Stimulated activated CD8-positive, alpha-beta memory T cell treated with anti-CD3 and anti-CD28 coated beads, Interleukin-12 subunit alpha, Interleukin-12 subunit beta, amount 100 ng/mL, for 4 hours (primary cell): Measurements from ENCODE around the gene PSMC1.
"Not testable (repeated sequence)": the region's sequence is repeated elsewhere in the genome, so short reads cannot be mapped to it uniquely, and the experiment has no call there.

ENCODE experiments used
- DNase-seq: peaks from one replicate; pipeline ENCODE4 v3.0.0-alpha.2; 2020; ENCODE audit warnings: low read depth

Gene PSMC1

DNA sequence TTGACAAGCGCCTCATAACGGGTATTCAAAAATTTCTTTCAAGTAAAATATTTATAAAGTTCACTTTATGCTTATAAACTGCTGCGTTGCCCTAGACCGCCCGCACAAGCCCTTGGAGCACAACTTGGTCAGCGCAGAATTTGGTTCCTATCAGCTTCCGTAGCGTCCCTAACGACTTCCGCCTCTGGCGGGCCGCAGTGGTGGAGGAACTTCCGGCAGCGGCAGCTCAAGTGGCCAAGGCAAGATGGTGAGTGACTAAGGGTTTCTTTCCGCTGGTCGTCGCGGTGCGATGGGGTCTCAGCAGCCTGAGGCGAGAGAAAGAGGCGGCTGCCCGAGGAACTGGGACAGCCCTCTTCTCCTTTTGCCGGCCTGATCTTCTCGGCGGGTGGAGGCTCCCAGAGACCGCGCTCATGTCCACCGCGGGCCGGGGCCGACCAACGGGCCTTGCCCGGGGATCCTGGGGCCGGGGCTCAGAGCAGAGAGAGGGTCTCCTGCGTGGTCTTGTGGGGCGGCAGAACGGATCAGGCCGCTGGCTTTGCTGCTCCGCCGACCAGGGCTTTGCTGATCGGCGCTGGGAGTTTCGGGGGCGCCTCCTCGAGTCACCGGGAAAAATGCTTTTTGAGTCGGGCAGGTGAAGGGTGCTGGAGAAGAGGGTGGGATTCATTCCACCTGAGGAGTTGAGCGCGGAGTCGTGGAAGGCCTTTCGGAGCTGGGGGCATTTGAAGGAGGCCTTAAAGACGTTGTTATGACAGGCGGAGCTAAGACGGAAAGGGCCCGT lies at the start of gene PSMC1:
PSMC1 (plus strand) TSS at position 200 of the 778 bp plus-strand sequence; CDS start at position 245, 45 bp downstream.
- peak; percentile 82 for DNase-seq

DNA sequence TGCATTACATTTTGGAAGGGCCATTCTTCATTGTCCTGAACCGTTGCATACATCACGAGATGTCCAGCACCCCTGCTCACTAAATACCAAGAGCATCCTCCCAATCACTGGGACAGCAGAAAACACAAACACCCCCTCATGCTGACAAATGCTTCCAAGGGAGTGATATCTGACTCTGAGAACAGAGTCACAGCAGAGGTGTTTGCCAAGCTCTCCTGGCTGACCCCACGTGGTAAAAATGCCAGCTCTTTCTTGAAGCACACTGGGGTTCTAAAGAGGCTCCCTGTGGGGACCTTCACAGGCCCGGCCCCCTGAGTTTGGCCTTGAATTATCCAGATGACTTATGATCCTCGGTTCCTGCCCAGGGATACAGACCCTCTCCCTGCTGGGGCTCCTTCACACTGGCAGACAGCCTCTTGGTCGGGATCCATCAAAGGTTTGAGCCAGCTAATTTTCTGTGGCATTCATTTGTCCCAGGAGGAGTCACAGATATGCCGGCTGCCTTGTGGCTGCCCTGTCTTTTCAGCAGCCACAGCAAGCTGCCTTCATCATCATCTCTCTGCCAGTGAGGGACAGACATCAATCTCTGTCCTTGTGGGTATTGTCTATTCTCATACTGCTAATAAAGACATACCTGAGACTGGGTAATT lies 43.1 kb upstream of the PSMC1 start:
- DNase-seq: no peak

DNA sequence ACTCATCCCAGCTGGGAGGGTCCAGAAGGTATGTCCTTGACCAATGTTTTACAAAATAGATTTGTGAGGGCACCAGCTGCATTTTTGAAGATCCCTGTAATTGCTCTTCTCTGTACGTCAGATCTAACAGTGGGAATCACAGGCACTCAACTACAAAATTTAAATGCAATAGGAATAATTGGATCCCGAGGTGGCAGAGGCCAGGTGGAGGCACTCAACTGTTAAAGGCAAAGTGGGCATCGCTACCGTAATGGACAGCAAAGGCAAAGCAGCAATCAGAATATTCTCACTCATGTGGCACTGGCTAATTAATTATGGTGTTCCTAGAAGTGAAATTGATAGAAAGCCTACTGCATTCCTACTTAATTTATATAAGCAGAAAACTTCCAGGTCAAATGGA lies 27.9 kb upstream of the PSMC1 start:
- no peak for DNase-seq

DNA sequence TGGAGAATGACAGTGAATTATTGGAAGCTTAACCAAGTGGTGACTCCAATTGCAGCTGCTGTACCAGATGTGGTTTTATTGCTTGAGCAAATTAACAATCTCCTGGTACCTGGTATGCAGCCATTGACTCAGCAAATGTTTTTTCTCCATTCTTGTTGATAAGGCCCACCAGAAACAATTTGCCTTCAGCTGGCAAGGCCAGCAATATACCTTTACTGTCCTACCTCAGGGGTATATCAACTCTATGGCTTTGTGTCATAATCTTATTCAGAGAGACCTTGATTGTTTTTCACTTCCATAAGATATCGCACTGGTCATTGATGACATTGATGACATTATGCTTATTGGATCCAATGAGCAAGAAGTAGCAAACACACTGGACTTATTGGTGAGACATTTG lies 26.4 kb upstream of the PSMC1 start:
- DNase-seq: not testable (repeated sequence)

DNA sequence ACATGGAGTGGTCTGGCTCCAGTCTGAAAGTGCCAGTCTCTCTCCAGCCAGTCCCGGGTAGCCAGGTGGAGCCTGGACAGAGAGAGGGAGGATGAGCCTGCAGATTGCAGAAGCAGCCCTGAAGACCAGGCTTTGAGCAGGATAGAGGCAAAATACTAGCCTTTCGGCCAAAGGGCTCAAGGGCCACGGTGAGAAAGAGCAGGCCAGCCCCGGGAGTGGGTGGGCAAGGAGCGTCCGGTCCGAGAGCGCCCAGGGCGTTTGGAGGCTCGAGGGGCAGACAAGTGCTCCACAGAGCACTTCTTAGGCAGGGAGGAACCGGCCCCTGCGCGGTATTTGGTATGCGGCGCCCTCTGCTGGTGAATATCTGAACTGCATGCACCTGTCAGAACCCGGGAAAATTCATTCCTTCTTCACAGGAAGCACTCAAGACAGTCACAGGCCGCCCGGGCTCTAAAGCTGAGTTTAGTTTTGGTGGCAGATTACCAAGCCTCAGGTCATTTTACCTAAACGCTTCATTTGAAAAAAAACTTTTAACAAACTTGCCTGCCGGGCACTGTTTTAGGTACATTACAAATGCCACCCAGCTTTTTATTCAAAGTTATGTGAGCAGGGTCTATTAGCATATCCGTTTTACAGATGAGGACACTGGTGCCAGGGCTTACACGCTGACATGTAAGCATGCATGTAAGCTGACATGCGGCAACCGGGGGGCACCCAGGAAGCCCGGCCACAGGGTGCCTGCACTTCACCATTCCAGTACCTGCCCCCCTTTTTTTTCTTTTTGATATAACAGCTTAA lies 21.0 kb upstream of the PSMC1 start:
- peak; percentile 30 for DNase-seq

DNA sequence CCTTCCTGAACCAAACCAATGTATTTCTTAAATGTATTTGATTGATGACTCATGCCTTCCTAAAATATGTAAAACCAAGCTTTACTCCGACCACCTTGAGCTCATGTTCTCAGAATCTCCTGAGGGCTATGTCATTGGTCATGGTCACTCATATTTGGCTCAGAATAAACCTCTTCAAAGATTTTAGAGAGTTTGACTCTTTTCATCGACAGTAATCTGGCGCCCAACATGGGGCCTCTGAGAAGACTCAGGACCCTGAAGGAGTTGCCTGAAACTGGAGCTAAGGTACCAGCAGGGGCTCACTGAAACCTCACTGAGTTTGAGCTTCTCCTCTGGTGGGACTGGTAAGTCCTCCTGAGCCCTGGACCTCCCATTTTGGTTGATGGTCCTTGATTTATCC lies 17.2 kb upstream of the PSMC1 start:
- DNase-seq: no peak

DNA sequence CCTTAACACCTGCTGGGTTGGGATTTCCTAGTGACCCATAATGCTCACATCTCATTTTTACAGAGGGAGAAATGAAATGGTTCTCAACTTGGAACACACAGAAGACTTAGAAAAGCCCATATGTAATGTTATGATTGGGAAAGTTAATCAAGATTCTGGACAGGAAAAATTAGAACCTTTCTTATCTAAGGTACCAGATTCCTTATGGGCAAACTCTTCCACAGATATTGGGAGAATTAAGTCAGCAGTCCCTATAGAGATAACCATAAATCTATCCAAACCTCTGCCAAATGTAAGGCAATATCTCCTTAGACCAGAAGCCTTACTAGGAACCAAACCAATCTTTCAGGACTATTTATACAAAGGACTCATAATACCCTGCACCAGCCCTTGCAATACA lies 13.9 kb upstream of the PSMC1 start:
- no peak for DNase-seq

DNA sequence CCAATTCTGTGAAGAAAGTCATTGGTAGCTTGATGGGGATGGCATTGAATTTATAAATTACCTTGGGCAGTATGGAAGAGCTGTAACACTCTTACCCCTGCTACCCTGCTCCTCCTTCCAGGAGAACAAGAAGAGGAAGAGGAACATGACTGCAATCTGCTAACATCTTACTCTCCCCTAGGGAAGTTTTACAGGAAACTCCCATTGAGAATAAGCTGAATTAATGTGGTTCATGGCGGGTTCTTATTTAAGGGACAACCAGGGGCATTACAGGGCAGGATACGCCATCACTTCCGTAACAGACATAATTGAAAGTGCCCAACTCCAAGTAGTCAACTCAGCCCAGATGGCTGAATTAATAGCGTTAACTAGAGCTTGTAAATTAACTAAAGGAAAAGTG lies 9.4 kb upstream of the PSMC1 start:
- DNase-seq: no peak

DNA sequence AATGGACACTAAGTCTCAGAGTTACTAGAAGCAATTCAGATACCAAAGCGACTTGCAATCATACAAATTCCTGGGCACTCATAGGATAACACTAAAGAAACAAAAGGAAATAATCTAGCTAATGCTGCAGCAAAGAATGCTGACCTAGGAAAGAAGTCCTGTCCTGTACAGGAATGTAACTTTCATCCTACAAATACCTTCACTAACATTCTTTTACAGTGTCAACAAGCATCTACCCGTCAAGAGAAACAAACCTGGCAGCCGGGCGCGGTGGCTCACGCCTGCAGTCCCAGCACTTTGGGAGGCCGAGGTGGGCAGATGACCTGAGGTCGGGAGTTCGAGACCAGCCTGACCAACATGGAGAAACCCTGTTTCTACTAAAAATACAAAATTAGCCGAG lies 8.9 kb upstream of the PSMC1 start:
- not testable (repeated sequence) for DNase-seq

DNA sequence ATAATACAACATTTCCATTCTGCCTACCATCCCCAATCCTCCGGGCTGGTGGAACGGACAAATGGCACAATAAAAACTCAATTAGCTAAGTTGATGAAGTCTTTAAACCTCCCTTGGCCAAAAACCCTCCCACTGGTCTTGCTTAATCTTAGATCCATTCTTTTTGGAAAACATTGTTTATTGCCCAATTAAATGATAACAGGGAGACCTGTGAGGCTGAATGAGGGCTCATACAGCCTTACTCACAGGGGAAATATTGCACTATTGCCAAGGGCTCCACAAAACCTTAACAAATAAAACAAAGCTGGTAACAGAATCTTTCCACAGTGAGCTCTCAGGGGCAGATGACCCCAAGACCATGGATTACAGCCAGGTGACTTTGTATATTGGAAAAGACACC lies 7.8 kb upstream of the PSMC1 start:
- no peak for DNase-seq

DNA sequence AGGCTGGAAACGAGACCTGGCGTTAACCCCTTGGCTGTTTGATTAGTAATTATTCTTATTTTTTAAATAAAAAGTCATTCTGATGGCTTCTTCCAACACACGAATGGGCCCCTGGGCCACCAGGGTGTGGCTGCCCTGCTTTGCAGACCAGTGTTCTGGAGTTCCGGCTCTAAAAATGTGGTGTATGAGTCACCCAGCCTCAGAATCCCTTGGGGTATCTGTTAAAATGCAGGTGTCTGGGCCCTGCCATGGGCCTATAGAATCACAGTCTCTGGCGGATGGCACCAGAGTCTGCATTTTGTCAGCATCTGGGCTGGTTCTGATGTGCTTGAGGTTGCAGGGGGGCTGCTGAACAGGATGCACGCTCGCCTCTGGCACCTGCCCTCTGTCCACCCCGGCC lies 2.5 kb upstream of the PSMC1 start:
- DNase-seq: no peak

DNA sequence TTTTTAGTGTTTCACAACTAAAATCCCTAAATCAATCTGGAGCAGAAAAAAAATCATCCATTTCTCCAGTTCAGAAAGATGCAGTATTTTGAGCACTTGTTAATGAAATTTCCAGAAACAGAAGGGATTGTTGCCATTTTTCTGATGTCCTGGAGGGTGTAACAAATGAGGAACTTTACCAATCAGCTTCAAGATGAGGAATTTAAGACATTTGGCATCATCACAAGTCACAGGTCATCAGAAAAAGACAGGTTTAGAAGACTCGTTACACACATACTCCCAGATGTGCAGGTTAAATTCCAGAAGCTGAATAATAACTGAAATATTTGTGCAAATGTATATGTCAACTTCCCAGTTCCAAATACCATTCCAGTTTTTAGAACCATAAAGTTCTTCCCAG lies 482 bp upstream of the PSMC1 start:
- DNase-seq: no peak

DNA sequence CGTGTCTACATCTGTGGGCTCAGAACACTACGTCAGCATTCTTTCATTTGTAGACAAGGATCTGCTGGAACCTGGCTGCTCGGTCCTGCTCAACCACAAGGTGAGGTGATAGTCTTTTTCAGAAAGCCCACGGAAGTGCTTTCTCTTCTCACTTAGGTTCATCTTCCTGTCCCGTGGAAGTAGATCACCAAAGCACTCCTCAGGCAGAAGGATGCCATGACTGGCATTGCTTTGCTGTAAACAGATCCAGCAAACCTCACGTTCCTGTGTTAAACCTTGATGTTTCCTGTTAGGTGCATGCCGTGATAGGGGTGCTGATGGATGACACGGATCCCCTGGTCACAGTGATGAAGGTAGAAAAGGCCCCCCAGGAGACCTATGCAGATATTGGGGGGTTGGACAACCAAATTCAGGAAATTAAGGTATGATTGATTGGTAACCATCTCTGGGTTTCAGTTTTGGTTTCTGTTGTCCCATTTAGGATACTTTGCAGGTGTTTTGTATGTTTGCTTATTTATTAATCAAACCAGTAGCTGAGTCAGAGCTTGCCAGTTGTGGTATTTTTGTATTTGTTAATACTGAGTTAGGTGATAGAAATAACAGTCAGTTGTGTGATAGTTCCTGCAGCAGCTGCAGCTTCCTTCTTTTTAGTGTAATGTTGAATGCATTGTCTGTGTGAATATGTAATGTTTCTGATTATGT lies 7.5 kb downstream of the PSMC1 start:
- no peak for DNase-seq

DNA sequence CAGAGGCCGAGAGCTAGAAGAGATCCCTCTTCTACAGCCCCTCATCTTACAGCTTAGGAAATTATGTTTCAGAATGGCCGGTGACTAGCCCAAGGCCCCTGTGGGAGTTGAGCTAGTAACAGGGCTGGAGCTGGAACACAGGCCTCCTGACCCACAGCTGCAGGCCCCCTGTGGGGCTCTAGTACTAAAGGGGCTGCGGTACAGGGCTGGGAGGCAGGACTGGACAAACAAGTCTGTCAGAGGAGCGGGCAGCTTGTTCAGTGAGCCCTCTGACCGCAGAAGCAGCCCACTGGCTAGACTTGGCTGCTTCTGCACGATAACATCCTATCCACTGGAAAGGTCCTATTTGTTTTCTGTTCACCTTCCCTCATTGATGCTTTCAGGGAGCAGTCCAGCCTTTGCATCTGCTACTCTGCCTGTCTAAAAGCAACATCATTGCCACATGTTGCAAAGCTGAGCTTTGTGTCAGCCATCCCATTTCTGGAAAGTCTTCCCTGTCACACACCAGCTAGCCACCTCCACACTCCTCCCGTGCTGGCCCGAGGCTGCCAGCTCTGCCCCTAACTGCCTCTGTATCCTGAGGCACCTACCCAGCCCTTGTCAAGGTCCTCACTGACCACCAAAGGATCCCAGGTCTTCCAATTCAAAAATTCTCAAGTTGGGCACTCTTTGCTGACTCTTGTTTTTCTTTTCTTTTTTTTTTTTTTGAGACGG lies 10.2 kb downstream of the PSMC1 start:
- no peak for DNase-seq

DNA sequence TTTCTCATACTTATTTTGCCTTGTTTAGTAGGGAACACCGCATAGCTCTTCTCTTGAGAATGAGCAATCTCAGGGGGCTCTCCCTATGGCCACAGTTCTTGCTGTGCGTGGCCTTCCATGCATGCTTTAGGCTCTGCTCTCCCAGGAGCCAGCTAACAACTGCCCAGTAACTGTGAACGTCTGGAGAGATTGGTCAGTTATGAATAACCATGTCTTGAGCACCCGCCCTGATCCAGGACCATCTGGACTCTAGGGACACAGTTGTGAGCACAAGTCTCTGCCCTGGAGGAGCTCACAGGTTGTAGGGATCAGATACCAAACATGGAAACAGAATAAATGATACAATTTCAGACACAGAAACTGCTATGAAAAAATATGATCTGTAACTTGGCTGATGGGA lies 12.1 kb downstream of the PSMC1 start:
- DNase-seq: no peak

DNA sequence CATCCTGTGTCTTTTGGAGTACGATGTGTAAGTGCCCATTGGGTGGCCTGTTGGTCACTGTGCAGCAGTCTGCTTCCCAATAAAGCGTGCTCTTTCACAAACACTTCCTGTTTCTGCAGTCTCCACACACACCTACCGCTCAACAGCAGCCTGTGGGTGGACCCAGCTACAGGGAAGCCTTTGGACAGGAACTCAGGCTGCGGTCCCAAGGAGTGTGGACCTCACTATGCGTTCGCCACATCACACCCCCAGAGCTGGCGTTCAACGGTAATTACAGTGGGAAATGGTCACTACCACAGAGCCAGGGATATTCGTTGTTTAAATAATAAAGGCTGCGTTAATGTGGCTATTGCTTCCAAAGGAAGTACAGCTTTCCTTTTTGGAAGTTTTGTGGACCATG lies 16.2 kb downstream of the PSMC1 start:
- DNase-seq: no peak

DNA sequence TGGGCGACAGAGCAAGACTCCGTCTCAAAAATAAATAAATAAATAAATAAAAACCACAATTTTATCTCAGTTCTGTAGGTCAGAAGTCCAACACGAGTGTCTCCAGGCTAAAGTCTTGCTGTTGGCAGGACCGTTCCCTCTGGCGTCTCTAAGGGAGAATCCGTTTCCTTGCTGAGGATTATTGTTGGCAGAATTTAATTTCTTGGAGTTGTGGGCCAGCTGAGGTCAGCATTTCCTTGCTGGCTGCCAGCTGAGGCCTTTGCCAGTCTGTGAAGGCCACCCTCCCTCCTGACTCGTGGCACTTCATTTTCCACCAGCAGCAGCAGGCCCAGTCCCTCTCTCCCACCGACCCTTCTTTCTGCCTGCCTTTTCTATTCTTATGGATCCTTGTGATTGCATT lies 17.2 kb downstream of the PSMC1 start:
- DNase-seq: no peak

DNA sequence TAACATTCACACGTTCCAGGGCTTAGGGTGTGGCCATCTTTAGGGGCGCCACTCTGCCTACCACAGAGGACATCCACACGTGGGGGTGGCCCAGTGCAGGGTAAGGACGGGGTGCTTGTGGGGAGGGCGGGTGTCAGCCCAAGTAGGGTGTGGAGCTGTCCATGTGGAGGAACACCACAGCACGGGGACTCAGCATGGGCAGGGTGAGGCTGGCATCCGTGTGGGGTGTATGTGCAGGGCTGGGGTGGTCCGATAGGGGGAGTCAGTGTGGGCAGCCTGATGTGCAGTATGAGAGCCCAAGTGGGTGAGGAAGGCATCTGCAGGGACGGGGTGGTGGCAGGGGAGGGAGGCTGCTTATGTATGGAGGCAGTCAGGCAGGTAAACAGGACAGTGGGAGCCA lies 17.7 kb downstream of the PSMC1 start:
- DNase-seq: no peak

DNA sequence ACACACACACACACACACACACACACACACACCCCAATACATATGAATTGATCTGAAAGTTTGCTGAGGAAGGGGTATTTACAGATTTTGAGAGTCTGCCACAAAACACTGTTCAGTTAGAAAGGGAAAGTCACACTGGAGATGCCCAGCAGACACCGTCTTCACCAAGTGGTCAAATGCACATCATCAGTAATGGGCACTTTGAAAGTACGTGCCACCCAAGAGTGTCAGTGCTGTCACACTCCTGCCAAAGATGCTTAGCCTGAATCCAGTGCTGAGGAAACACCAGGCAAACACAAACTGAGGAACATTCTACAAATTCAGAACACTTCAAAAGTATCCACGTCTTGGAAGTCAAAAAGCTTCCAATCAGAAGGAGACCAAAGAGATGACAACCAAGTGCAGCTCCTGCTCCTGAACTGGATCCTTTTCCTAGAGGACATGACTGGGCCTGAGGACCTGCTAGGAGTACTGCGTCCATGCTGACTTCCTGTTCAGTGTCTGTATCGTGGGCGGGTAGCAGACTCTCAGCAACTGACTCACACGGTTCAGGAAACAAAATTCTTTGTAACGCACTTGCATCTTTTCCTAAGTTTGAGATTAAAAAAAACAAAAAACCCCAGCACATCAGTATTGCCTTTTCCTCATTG lies 18.6 kb downstream of the PSMC1 start:
- no peak for DNase-seq

DNA sequence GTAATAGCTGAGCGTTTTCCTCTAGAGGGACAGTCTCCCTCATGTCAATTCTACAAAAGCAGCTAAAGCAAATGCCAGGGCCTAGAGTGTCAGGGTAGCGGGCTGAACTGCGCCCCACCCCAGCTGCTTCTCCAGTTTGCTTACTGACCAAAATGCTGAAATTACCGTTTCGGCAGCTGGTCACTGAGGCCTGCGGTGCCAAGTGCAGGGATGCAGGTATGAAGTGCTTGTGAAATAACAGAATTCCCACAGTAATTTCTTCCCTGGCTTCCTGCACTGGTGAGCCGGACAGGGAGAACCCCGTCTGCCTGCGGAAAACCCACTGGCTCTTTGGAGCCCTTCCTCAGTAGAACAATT lies 19.1 kb downstream of the PSMC1 start:
- no peak for DNase-seq

DNA sequence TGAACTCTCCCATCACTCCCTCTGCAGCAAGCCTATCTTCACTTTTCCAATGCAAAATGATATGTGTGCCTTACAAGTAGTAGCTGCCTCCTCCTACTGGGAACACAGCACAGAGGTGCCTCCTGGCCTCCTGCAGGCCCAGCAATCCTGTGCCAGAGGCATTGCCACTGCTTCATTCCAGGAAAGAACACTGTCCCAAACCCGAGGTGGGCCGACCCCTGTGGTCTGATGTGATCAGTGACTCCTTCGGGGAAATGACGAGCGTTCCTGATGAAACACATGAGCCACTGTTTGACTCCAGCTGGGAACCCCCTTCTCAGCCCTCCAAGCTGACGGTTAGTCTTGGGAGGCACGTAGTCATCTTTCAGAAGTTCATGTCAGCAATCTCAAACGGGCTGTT lies 19.5 kb downstream of the PSMC1 start:
- DNase-seq: no peak
